T-helper 1 cell treated with Interleukin-12 subunit alpha and Interleukin-12 subunit beta and Interleukin-4 antibody, amounts not matched to agents 30 ng/mL and 1 ng/mL, for 36 hours (primary cell): ENCODE data around the gene SNTB2. TPM values are rescaled to one million over a fixed set of nuclear protein-coding genes. Genes with fewer than 3 reads are reported as not detected.

Experiments used
- intact Hi-C: fragments of 100-400 bp; cut with micrococcal nuclease; formaldehyde crosslinking; loops from one replicate; pipeline ENCODE4 v1.15.1; 2024
- total RNA-seq: library from RNA; stranded (reverse); gene quantifications from 2 replicates; pipeline ENCODE4 v1.2.3, GENCODE V29; 2022

SNTB2 gene
- total RNA-seq, 1 donor from 2014 or later, result 19.3 TPM

DNA sequence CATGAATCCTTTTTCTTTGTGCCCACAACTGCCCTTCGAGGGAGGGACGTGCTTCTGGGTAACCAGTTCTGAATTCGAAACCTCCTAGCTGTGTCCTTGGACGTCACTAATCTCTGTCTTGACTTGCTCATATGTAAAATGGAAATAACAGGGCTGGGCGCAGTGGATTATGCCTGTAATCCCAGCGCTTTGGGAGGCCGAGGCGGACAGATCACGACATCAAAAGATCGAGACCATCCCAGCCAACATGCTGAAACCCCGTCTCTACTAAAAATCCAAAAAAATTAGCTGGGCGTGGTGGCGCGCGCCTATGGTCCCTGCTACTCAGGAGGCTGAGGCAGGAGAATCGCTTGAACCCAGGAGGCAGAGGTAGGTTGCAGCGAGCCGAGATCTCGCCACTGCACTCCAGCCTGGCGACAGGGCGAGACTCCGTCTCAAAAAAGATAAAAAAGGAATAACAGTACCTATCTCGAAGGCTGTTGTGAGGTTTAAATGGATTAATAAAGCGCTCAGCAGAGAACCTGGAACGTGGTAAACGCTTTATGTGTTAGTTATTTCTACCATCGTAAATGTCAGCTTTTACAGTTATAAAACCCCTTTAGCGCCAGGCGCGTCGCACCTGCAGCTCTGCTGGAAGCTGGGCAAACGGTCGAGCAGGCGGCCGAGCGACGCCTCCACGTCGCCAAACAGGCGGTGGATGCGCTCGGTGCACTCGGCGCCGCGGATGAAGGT, 151.8 kb downstream of the SNTB2 start:
- intact Hi-C loops, result loop anchor here (2.0 to 10.0 kb wide), 9 partner anchors 46 to 1256 kb away; partner anchors contain the start of genes EXOSC6, NFAT5, NOB1 and PRMT7

DNA sequence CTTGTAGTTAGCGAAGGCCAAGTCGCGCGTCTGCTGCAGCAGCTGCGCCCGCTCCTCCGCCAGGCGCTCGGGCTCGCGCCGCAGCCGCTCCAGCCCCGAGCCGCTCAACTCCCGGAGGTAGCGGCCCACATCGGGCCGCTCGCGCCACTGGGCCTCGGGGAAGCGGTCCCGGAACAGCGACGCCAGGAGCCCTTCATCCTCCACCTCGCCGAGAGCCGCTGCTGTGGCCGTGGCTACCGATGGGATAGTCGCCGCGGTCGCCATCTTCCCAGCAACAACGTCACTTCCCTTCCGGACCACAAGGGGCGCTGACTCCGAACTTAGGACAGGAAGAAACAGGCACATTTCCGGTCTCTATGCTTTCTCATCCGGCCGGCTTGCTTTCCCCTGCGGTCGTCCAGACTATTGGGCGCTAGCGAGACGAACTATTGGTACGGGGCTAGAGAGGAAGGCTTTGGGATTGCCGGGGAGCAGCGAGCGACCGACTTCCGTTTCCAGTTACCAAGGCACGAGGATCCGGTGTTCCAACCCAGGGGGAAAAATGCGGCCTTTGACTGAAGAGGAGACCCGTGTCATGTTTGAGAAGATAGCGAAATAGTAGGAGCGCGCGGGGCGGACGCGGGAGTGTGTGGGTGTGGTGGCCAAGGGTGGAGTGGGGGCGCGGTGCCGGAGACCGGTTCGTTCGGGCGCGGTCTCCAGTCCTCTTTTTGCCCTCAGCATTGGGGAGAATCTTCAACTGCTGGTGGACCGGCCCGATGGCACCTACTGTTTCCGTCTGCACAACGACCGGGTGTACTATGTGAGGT, 152.5 kb downstream of the SNTB2 start, which contains the start of the genes COG8 and NIP7:
Gene COG8 (minus strand): TSS at position 276 of the 806 bp plus-strand sequence. CDS start 12 bp downstream, at position 264.
Gene NIP7 (plus strand): TSS at position 484 of the 806 bp plus-strand sequence. CDS start 58 bp downstream, at position 542.
- intact Hi-C loops, result loop anchor here (1.0 to 10.0 kb wide), 11 partner anchors 9 to 1257 kb away; partner anchors contain the start of genes EXOSC6, NFAT5, NOB1 and PDF

- intact Hi-C loops, result loop anchor here (1.0 kb wide), 2 partner anchors 10 to 29 kb away; partner anchors contain the start of genes PDF and VPS4A
These were observed 153.2 kb downstream of the SNTB2 start for GRCh38 chr16:69340095-69340644.

DNA sequence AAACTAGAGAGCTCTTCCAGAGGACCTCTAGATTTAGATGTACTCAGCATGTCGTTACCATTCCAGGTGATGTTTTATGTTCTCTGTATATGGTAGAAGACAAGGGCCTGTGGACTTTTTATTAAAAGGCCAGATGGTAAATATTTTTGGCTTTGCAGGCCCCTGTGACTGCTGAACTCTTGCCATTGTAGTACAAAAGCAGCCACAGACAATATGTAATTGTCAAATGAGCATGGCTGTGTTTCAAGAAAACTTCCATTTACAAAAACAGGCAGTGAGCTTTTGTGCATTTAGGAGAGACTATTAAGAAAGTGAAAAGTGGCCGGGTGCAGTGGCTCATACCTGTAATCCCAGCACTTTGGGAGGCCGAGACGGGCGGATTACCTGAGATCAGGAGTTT, 157.2 kb downstream of the SNTB2 start:
- intact Hi-C loops, result no loop called here

DNA sequence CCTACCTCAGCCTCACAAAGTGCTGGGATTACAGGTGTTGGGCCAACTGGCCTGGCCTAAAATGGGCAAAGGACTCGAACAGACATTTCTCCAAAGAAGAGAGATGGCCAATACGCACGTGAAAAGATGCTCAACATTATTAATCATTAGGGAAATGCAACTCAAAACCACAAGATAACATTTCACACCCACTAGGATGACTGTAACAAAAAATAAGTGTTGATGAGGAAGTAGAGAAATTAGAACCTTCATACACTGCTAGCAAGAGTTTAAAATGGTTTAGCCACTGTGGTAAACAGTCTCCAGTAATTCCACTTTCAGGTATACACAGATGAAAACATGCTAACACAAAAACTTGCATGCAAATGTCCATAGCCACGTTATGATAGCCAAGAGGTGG, 159.0 kb downstream of the SNTB2 start:
- intact Hi-C loops, result no loop called here

GRCh38 chr16:69346683-69347082, 159.7 kb downstream of the SNTB2 start:
- intact Hi-C loops, result no loop called here

DNA sequence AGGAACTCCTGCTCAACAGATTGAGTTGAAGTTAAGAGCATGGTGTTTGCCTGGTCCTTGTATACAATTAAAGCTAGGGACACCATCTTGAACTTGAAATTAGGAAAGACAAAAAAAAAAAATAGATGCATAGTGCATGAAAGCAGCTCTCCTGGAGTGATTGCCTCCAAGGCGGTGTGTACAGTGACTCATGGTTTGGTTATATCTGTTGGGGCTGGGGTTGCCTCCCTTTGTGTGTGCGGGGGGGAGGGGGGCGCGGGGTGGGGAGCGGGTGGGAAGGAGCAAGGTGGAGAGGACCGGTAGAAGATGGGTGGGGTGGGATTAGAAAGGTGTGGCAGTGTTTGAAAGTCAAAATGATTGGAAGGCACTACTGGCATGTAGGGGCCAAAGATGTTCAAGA, 161.3 kb downstream of the SNTB2 start:
- intact Hi-C loops, result no loop called here

DNA sequence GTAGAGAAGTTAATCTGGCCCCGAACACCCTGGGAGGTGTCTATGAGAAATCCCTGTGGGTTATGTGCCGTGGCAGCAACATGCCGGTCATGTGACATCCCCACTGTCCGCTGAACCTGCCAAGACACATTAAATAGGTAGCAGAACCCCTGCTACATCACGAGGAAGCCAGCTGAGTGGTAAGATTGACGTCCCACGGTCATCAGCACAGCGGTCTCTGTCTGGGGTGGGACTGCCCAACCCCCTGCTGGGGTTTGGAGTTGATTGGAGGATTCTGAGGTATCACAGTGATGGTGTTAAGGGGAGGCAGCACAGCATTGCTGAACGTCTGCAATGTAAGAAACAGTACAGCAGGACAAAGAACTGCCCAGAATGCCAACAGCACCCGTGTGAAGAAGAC, 162.6 kb downstream of the SNTB2 start:
- intact Hi-C loops, result no loop called here

- intact Hi-C loops, result no loop called here
These were observed 163.7 kb downstream of the SNTB2 start for GRCh38 chr16:69350536-69351133.

GRCh38 chr16:69351309-69352027, 164.5 kb downstream of the SNTB2 start, which contains the start of gene TMED6:
Gene TMED6, minus strand, starts transcription at chr16:69351786. Its CDS starts 33 bp downstream, at chr16:69351753.
- intact Hi-C loops, result no loop called here

Other genes with a start within 250 kb of the SNTB2 start
- gene HAS3, start 81.5 kb upstream of the SNTB2 start, total RNA-seq, result 0.59 and 0.61 TPM in 2 replicates
- gene CHTF8, start 54.6 kb upstream of the SNTB2 start, total RNA-seq, result 119 and 130 TPM in 2 replicates
- 57.2 and 57.9 TPM in 2 replicates for gene UTP4, start 54.5 kb upstream of the SNTB2 start, total RNA-seq
- gene VPS4A, start 124.2 kb downstream of the SNTB2 start, total RNA-seq, result 38.6 and 40.1 TPM in 2 replicates
- 12.0 and 12.8 TPM in 2 replicates for gene PDF, start 143.4 kb downstream of the SNTB2 start, total RNA-seq
- gene COG8, start 152.4 kb downstream of the SNTB2 start, total RNA-seq, result 35.0 and 35.8 TPM in 2 replicates
- 46.2 and 50.2 TPM in 2 replicates for gene NIP7, start 152.6 kb downstream of the SNTB2 start, total RNA-seq
- 2.4 and 3.3 TPM in 2 replicates for gene TMED6, start 164.6 kb downstream of the SNTB2 start, total RNA-seq
- 46.1 and 56.7 TPM in 2 replicates for gene TERF2, start 198.8 kb downstream of the SNTB2 start, total RNA-seq
- 160 and 173 TPM in 2 replicates for gene CYB5B, start 237.5 kb downstream of the SNTB2 start, total RNA-seq